Activated T-cell treated with anti-CD3 and anti-CD28 coated beads, Interleukin-2, amount 50 U/mL, for 1 hour (primary cell): ENCODE results near the gene TRHDE.

Source experiments
- DNase-seq: peaks from one replicate; pipeline ENCODE4 v3.0.0-alpha.2; 2020

TRHDE gene

GRCh38 chr12:72323881-72324280 is 51.7 kb downstream of the TRHDE start:
- no peak for DNase-seq

DNA sequence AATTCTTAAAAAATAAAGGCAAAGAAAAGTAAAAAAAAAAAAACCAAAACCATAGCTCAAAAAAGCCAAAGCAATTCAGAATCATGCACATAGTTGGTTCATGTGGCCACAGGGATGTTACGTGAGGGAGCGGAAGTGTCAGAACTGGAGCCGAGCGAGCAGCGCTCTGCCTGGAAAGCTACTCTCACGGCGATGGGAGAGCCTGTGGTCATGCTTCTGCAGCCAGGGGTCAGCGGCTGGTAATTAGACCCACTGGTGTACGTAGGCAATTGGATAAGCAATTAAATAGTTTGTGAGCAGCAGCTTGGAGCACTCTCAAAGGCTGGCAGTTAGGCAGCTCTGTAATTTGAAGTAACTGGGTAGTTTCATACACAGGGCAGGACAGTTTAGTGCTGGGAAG is 58.1 kb downstream of the TRHDE start:
- no peak for DNase-seq

DNA sequence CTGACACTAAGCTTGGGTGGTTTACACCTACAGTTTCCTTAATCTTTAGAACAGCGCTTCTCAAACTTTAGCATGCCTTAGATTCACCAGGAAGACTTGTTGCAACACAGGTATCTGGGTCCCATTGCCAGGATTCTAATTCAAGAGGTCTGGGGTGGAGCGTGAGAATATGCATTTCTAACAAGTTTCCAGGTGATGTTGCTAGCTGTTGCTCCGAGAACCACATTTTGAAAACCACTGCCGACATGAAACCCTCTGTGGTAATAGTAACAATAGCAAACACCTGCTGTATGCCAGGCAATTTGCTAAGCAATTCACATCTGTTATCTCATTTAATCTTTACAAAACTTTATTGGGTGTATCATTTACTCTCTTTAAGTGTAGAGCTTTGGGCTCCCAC is 58.6 kb downstream of the TRHDE start:
- no peak for DNase-seq

DNA sequence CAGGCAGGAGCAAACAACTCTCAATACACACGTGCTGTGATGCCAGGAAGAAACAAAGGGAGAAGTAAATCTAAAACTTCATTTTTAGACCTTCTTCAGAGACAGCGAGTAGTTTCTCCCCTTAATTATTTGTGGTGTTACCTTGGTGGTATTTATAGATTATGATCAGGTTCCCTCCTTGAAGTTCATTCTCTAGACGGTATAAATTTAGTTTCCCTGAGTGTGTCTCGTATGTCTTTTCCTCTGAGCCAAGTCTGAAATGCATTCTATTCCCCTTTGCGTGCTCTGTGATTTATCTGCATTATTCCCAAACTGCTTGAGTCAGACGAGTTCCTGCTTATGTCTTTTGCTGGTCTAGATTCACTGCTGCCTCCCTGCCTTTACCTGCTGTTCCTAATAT is 65.2 kb downstream of the TRHDE start:
- DNase-seq: no peak

GRCh38 chr12:72337946-72338345 is 65.8 kb downstream of the TRHDE start:
- no peak for DNase-seq

- no peak for DNase-seq
Observed at GRCh38 chr12:72338437-72338836, 66.3 kb downstream of the TRHDE start.

DNA sequence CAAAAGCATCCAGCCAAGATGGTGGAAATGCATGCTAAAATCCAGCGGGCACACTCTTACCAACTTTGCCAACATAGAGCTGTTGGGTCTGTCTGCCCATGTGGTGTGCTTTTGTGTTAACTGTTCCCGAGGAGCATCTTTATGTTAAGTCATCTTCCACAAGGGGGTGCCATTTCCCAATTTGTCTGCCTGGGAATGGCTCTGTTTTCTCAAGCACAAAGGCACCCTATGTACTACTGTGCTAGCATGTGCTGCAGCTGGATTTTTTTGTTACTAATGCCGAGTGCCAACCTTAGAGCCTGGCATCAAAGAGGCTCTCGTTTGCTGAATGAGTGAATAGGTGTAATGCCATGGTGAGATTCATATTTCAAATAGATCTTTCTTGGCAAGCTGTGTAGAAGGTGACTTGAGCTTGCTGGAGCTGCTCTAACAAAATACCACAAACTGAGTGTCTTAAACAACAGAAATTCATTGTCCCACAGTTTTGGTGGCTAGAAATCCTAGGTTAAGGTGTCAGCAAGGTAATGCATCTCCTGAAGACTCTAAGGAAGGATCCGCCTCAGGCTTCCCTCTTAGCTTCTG is 74.3 kb downstream of the TRHDE start:
- no peak for DNase-seq

- no peak for DNase-seq
Observed at GRCh38 chr12:72349491-72349890, 77.3 kb downstream of the TRHDE start.

- DNase-seq: no peak
Observed at GRCh38 chr12:72359416-72359815, 87.2 kb downstream of the TRHDE start.

- no peak for DNase-seq
Observed at GRCh38 chr12:72365151-72365550, 93.0 kb downstream of the TRHDE start.

- no peak for DNase-seq
Observed at GRCh38 chr12:72366255-72366654, 94.1 kb downstream of the TRHDE start.

DNA sequence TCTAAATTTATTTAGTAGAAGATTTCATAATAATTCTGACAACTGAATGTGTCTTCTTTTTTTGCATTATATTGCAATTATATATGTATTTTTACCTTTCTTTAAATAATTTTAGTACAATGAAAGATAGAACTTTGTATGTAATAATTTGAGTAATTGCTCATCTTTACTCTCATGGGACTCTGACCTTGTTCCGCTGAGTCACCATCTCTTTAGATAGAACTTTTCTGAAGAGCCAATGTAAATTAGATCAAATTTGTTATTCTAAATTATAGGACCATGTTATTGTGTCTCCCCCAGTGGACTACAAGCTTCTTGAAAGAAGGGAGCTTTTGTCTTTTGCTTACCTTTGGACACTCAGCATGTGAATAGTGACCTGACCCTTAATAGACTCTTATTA is 96.1 kb downstream of the TRHDE start:
- no peak for DNase-seq

- no peak for DNase-seq
Observed at GRCh38 chr12:72368719-72369422, 96.7 kb downstream of the TRHDE start.

DNA sequence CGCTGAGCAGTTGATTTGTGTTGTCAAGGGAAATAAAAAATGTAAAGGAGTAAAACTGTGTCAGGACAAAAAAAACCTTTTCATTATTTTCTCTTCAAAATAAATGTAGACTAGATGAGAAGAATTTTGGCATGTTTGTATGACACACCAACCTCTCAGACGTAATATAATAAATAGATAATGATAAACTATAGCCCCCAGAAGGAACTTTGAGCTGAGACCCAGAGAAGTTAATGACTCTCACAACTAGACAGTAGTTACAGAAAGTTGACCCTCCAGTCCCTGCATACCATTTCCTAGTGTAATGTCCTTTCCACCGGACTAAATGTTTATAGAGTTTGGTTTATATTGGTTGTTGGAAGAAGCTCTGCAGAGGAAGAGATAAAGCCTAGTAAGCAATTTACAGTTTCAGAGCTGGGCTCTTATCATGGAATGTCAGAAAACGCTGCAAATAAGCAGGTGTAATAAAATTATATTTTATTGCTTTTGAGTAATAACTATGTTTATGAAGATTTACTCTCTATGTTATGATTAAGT is 97.3 kb downstream of the TRHDE start:
- no peak for DNase-seq

- DNase-seq: no peak
Observed at GRCh38 chr12:72380441-72380840, 108.3 kb downstream of the TRHDE start.

DNA sequence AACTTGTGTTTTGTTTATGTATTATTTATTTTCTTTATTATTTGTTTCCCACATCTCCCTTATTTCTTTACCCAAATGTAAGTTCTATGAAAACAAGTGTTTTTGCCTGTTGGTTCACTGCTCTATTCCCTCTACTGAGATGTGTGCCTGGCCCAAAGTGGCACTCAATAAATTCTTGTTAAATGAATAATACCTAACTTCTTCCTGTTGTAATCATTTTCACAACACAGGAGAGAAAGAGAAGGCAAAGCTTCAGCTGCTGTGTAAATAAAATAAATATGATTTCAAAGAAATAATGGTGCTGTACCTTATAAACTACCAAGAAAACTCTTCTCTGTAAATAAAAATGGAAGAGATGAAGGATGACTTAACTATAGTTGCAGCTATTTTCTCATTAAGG is 116.2 kb downstream of the TRHDE start:
- no peak for DNase-seq

DNA sequence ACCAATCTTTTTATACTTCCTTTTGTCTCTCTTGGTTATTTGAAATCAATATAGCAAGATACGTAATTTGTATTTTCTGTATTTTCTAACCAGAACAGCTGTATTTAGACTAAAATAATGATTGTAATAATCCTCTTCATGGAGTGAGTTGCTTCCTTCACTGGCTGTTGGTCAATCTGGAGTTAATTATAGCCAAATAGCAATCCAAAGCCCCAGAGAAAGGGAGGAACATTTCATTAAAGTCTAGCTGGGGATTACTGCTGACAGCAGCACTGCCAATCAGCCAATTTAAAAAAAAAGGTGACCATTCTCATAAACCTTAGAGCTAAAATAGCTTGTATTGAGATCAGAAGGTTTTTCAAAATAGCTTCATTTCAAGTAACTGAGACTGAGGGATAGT is 118.0 kb downstream of the TRHDE start:
- no peak for DNase-seq

- DNase-seq: no peak
Observed at GRCh38 chr12:72406111-72406510, 133.9 kb downstream of the TRHDE start.

DNA sequence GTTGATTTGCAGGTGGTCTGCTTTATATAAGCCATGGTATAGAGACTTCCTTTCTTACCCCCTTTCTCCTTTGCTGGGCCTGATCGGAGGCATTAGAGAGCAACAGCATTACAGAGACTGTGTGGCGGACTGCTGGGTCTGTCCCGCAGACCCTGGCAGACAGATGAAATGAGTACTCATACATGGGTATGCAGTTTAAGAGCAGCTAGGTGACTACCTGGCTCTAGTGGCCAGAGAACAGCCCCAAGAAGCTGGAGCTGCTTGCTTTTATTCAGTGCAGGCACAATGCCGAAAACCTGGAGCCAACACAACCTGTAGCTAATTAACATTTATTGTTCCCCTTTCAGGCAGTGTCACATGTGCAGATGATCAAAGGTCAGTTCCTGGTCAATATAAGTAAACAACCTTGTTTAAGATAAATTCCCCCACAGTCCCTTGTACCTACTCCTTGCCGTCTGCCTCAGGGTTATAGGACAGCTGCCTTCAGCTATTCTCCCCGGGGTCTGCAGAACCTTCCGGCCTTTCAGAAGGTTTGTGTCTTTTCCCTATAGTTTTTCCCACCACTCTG is 160.0 kb downstream of the TRHDE start:
- no peak for DNase-seq

- no peak for DNase-seq
Observed at GRCh38 chr12:72433298-72433697, 161.1 kb downstream of the TRHDE start.

DNA sequence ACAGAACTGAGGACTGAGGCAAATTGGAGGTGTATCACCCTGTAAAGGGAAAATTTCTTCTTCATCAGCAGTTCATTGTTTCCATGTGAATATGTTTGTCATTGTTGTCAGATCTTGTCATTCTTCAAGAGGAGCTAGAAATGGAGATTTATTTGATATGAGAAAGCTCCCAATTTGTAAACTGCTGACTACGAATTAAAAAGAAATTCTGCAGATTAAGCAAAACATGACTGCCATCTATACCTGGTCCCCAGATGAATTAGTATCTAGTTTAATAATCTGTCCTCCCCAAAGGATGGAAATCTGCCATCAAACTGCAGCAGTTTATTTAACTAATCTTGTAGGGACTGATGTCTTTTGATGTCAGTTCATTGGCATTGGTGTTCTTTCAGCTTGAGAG is 162.8 kb downstream of the TRHDE start:
- DNase-seq: no peak

DNA sequence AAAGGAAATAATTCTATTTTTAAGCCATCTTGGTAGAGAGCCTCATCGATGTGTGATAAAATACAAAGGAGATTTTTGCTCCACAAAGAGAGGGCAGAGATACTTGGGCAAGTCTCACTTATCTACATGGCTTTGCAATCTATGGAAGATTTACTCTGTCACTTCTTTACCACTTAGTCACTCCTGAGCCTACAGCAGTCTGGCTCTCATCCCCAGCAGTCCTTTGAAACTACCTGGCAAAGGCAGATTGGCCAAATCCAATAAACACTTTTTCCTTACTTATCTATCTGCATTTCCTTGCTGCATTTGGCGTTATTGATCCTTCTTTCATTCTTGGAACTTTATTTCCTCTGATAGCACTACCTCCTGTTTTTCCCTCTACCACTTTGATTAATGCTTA is 170.0 kb downstream of the TRHDE start:
- DNase-seq: no peak

DNA sequence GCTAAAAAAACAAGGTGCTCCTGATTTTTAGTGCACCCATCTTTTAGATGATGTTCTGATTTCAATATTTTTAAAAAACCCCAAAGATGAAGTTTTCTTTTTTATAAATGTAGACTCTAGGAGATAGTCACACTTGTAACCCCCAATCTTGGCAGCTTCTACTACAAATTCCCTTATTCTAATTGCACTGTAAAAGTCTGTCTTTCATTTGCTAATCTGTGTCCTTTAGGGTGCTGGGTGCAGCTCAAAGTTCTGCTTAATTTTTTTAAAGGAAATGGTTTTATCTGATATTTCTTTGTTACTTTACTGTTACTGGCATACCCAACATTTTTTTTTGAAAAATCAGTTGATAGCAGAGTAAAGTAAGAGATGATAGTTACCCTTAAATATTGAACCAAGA is 172.0 kb downstream of the TRHDE start:
- DNase-seq: no peak

DNA sequence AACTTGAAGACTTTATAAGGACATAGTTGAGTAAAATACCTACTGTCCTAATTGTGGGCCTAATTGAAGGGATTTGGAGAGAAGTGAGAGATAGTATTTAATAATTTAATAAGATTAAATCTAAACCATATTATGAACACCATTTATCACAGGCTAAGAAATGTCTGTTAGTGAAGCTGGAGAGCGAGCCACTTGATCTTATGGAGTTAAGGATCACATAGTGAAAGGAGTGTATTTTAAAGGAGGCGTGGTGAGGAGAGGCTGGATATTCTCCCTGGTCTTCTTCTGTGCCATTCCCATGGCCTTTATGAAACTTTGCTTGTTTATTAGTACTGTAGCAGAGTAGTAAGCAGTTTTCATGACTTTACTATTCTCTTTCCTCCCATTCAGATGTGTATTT is 172.4 kb downstream of the TRHDE start:
- no peak for DNase-seq

GRCh38 chr12:72448089-72448488 is 175.9 kb downstream of the TRHDE start:
- DNase-seq: no peak
